Putamen (tissue), 1 donor: ENCODE data around the gene SLC9A3.
A peak's percentile ranks its signal among the peaks of the same experiment; 100 is the strongest.

ENCODE experiments used
- DNase-seq: peaks from one replicate; pipeline ENCODE4 v3.0.0-alpha.2; 2016; ENCODE audit warnings: low spot score

The SLC9A3 gene

DNA sequence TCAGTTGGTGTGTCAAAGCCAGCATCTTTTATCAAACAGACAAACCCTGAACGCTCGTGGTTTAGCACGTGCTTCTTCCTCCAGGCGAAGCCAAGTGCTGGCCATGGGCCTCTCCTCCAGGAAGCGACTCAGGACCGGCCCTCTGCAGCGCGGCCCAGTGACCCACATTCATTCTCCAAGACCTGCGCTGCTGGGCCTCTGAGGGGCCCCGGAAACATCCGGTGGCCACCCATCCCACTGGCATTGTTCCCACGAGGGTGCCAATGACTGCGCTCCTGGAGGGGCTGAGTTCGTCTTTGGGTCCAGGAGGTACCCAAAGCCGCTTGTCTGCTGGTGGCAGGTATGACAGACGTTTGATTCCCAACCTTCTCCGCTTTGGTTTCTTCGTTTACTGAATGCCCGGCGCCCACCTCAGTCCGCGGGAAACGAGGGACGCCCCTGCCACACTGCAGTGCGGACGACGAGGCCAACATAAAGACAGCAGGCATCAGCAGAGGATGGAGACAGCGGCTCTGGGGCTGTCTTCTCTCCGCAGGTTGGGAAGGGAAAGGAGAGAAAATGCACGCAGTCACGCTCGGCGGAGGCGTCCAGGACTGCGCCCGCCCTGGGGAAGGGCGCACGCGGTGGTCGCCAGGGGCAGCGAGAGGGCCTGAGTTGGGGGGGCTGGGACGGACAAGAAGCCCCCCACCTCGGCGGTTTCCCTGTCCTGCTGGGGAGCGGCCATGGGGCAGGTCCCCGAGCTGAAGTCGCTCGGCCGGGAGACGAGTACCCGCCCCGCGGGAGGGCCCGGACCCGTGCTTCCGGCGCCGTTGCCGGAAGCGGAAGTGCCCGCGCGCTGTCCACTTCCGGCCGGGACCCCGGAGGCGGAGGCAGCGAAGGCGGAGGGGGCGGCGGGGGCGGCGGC, 81.7 kb downstream of the SLC9A3 start, which contains the start of gene EXOC3:
Gene EXOC3, plus strand, starts transcription at position 842 of the 904 bp plus-strand sequence. CDS start 3,030 bp downstream, outside the sequence.
- DNase-seq = peak; percentile 71

DNA sequence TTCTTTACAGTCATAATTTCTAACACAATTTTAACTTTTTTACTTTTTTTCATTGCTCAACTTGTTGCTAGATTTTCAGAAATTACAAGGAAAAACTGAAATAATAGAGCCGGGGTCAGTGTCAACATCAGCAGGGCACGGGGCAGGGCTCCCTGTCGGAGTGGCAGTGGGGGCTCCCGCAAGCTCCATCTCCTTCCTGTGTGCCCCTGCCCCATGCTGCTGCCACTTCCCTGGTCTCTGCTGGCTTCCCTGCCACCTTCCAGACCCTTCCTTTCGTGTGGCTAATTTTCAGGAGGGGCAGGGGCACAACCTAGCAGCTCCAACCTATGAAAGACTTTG, 82.3 kb downstream of the SLC9A3 start:
- no peak for DNase-seq

DNA sequence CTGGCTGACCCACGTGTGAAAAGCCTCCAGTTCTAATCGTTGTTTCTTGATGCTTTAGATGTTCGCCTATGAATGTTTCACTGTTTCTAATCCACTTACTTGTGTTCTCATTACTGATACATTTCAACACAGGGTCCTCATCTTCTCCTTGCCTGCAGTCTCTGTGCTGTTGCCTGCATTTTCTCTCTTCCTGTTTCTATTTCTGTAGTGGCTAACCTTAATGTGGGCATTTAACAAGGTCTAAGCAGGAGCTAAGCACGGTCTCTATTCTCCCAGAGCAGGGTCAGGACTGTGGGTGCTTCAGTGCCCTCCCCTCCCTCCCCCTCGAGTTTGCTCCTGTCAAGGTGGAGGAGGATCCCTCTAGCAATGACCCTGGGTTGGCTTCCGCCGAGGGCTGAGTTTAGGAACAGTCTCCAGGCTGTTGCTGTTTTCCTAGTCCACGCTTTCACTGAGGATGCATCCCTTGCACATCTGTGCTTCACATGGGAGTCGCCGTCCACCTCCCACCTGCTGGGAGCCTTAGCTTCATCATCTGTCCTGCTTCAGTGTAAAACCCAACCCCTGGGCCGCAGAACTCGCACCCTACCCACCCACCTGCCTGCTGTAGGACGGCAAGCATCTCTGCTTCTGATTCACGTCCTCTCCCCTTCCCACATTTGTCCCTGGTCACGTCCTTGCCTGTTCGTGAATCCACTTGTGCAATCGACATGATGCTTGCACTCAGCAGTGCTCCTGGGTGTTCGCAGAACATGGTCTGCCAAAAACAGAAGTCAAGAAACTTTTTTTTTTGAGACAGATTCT, 83.6 kb downstream of the SLC9A3 start:
- DNase-seq = no peak

DNA sequence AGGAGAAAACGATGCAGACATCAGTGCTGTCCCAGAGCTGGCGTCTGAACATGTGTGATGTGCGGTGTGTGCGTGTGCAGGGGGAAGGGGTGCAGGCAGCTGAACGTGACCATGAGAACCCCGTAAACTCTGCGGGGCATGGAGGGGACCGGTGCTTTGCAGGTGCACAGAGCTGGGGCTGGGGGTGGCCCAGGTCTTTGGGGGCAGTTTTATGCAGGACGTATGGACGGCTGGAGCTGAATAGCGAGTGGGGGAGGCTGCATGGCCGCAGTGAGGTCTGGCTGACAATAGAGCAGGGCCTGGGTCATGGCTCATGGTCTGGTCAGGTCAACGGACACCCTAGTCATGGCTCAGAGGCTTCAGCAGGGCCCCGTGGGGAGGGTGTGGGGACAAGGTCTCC, 84.6 kb downstream of the SLC9A3 start:
- no peak for DNase-seq

DNA sequence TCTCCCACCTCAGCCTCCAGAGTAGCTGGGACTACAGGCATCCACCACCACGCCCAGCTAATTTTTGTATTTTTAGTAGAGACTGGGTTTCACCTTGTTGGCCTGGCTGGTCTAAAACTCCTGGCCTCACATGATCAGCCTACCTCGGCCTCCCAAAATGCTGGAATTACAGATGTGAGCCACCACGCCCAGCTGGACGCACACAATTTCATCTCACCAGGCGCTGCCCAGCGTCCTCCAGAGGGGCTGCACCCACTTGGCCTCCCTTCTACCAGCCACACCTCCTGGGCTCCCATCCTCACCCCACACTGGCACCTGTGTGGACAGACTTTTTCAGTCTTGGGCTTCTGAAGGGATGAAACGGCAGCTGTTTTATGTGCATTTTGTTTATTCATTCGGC, 85.1 kb downstream of the SLC9A3 start:
- no peak for DNase-seq

DNA sequence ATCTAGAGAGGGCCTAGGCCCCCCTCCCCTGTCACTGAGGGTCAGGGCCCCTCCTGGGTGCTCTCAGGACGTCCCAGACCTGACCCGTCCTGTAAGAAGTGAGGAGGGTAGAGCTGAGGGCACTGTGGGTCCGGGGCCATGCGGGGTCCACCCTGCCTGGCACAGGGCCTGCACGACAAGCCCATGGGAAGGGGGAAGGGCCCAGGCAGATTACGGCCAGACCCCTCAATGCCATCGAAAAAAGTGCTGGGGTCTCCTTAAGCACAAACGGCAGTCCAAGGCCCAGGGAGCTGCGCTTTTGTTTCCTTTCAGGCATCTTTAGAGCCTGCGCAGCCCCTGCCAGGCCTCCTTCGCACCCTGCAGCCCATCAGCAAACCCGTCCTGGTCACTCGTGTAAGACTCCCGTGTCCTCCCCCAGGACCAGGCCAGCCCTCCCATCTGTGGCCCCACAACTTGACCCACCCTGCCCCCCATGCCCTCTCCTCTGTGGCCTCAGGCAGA, 85.7 kb downstream of the SLC9A3 start:
- DNase-seq = no peak

DNA sequence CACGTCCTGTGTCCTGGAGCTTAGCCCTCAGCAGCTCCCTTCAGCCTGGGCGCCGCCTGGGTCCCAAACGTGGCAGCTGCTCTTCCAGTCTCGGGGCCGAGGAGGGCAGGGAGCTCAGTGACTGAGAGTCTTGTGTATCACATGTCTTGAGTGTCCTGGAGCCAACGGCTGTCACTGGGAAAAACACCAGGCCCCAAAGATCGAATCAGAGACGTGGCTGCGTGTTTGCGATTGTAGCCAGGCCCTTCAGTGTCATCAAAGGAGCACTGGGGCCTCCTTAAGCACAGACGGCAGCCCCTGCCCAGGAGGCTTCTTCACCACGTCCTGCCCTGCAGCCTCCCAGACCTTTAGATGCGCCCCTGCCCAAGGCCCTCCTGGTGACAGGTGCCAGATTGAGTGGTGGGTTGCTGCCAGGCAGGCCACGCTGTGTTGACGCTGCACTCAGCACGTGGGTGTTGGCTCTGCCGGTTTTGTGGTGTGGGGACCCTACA, 86.9 kb downstream of the SLC9A3 start:
- no peak for DNase-seq

DNA sequence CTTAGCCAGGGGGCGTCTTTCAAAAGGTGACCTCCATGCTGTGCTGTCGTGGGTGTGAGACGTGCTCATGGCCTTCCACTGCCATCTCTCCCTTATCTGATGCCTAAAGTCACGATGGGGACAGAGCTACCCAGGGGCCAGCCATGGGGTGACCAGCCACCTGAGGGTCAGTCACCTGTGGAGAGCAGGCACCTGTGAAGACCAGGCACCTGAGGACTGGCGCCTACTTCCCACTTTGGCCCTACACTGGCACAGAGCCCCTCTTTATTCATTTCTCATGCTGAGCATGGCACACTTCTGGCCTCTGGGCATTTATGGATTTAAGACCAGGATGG, 87.6 kb downstream of the SLC9A3 start:
- DNase-seq = no peak

DNA sequence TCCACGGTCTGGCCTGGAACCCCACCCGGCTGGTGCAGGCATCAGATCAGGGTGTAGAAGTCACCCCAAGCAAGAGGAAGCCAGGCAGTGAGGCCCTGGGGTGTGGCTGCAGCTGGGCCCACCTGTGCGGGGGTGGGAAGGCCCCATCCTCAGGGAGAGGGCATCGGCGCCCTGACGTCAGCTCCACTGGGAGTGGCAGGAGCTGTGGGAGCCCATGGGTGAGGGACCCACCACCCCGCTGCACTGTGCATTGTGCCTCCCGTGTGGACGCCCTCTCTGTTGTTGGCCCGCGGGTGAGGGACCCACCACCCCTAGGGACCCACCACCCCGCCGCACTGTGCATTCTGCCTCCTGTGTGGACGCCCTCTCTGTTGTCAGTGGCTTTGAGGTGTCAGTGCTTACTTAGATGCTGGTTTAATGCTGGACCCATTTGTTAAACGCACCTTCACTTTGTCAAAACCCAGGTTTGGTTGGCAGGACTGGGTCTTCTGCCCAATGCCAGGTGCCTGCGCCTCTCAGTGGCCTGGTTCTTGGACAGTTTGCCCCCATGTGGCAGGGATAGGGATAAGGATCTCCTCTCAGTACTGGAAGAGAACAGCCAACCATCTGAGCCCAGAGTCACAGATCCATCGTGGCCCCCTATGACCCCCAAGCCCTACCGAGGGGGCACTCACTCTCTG, 88.1 kb downstream of the SLC9A3 start:
- no peak for DNase-seq

DNA sequence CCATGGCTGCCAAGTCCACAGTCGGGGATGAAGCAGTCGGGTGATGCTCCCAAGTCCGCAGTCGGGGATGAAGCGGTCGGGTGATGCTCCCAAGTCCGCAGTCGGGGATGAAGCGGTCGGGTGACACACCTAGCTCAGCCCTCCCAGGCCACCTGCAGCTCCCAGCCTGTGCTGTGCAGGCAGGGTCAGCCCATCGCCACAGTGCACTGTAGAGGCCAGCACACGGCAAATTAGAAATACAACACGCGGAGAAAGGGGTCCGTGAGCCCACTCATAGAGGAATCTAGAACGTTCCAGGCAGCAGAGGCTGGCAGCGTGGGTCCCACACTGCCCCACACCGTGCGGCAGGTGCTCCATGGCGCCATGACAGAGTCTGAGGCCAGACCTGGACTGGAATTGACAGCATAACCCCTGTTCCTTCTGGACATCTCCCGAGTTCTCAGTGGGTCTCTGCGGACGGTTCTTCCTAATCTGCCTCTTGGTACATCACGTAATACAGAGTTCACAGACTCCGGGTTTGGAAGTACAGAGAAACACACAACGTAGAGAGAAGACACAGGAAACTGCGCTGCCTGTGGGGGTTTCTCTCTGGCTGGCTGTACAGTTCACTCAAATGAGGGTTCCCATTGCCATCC, 89.0 kb downstream of the SLC9A3 start:
- no peak for DNase-seq

DNA sequence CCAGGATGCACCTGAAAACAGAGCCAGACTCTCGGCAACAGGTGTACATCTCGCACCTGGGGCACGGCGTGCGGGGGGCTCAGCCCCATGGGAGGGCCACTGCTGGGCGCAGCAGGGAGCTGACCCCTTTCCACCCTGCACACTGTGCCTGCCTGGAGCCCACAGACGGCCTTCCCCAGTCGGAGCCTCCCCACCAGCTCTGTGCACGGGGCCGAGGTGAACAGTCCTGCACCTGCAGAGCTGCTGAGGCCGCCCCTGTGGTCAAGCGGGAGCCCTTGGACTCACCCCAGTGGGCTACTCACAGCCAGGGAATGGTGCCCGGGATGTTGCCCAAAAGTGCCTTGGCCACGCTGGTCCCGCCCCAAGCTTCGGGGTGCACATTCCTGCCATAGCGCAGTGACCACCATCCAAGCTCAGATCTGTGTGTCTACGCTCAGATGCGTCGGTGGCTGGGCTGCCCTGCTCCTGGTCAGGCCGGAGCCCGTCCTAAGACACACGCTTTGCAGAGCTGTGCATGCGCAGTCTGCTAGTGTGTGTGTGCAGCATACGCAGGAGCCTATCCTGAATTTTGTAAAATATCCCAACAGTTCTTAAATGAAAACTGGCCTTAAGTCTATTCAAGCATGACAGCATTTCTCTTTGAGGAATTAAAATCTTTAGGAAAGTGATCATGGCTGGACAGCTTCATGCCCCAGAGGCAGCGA, 89.7 kb downstream of the SLC9A3 start:
- no peak for DNase-seq

DNA sequence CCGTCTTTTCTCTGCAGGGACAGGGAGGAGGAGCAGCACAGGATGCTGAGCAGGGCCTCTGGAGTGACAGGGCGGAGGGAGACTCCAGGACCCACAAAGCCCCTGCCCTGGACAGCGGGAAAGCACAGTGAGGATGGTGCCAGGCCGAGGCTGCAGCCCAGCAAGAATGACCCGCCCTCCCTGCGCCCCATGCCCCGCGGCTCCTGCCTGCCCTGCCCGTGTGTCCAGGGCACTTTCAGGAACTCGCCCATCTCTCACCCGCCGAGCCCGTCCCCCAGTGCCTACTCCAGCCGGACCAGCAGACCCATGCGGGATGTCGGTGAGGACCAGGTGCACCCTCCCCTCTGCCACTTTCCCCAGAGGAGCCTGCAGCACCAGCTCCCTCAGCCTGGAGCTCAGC, 90.4 kb downstream of the SLC9A3 start:
- DNase-seq = no peak

DNA sequence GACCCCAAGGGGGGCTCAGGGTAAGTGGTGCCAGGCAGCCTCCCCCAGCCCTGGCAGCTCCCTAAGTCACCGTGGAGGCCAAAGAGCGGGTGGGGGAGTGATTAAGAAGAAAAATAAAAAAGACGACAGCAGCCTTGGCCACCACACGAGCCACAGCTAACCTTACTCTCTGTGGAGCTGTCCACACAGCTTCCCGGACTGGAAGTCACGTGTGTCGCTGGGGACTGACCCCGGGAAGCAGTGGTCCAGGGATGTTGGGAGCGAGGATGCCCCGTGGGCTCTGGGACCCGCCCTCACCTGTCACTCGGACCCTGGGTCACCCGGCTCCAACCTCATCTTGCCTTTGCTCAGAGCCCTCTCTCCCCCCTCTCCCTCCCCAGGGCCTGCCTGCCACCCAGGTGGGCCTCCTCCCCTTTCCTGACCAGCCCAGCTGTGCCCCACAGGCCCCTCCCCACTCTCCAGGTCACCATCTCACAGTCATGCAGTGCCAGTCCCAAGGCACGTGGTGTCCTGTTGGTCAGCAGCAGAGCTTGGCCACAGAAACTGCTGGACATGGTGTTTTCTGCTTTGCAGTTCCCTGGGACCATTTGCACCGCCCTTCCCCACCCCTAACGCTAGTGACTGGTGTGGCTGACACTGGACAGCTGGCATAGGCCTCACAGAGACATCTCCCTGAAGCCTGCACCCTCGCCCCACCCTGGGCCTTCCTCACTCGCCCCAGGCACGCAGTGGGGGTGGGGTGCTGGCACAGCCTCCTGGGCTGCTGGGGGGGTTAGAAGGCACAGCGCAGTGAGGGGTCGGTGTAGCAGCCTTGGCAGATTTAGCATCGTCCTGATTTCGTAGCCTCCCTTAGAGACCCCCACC, 91.1 kb downstream of the SLC9A3 start:
- no peak for DNase-seq

DNA sequence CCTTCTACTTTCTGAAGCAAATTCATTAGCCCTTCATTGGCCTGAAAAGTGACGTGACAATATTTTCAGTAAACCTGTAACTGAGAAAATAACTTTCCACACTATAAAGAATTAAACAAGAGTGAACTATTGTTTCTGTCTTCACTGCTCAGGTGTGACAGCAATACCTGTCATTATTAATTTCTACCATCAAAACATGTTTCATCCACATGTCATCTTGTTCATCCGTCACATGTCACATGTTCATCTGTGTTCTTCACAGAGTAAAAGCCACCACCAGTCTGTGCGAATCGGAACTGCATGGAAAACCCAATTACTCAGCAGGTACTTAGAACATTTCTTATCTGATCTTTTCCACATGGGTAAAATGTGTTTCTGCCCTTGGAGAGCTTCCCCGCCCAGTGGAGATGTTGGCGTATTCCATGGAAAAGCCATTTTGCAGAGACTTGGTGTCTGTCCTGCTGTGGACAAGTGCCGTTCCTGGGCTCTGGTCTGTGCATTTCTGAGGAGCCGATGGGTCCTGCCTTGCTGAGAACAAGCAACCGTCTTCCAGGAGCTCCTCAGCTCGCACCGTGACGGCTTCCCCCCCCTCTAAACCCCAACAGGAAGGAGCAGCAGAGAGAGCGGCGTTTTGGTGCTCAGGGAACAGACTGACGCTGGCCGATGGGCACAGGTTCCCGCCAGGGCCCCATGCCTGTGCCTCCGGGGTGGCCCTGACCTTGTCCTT, 91.9 kb downstream of the SLC9A3 start:
- no peak for DNase-seq

DNA sequence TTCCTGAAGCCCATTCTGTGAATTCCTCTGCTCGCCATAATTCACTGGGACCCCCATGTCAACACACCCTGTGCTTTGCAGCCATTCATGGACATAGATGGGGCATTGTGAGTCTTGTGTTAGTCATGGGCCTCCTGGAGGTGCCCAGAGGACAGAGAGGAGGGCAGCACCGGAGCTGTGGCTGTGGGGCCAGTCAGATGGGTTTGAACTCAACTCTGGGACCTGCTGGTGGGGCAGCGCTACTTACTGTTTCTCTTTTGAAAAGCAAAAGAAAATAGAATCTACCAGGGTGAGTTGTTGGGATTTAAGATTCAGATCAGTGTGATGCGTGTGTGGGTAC, 92.6 kb downstream of the SLC9A3 start:
- DNase-seq = no peak

DNA sequence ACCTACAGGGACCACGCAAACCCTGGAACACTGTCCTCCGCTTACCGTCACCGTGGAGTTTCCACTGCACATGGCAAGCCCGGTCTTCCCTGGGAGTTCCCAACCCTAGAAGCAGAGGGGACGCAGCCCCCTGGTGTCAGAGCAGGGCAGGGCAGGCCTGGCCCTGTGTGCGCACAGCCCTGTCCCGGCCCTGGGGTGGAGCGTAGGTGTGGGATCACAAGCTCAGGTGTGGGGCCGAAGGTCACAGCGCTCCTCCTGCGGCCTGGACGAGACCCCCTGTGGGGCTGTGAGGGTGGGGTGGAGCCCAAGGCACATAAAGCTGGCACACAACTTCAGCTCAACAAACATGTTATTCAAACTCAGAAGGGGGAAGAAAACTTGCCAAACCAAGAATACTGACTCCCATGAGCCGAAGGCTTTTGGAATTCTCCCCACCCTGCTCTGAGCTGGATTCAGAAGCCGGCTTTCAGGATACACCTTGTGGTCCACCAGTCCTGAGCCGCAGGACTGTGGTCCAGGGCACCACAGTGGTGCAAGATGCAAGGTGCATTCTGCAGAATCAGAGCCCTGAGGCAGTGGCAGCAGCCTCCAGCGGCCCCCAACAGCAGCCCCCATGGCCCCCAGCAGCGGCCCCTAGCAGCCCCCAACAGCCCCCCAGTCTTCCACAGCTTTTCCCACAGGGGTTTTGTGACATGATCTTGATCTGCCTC, 93.1 kb downstream of the SLC9A3 start:
- no peak for DNase-seq

DNA sequence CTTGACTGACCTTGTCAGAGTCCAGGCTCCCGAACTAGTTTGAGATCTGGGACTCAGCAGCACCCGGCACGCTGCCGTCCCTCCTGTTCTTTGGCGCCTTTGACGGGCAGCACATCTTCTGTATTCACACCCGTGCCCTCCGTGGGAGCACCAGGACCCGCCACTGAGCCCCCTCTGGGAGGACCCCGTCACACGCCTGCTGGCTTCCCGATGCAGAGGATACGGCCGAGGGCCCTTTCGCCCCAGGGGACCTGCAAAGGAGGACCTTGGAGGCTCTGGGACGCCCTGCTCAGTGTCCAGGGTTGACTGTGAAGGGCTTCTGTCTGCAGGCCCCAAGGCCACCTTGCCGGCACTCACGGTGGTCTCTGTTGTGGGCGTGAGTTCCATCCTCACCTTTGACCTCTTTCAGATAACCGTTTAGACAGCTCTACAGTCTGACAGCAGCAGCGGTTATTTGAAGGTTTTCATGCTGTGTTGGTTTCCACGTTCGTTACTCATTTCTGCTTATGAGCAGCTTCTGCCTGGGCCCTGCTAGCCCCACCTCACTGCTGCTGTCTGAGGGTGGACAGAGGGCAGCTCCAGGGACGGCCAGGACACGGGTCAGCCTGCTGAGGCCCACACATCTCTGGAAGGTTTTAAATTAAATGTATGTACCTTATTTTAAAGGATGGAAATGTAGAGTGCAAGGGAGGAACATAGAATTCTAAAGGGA, 93.9 kb downstream of the SLC9A3 start:
- no peak for DNase-seq

DNA sequence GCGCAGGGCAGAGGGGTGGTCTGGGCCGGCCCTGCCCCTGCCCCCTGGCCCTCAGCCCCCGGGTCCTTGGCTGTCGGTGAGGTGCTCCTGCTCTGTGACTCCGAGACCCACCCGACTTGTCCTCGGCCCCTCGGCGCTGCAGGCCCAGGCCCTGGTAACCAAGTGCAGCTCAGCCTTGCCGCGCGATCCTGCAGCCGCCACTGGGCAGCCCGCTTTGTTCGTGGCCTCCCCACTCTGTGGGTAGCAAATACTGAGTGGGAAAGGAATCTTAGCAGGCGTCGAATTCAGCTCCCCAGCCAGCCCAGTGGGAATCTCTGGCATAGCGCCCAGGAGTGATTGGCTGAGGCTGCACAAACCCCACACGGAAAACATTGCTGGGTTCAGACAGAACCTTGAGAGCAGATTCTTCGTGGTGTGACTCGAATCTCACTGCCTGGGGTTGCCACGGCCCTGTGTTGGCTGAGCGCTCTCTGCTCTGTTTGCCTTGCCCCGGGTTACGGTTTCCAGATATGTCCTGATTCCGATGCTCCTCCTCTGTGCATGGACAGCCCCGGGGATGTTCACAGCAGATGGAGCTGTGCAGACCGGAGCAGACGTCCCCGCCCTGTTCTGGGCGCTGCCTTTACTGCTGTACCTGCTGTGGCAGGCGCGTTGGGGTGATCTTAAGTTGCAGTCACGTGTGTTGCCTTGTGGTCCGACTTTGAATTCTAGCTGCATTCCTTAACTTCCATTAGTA, 94.6 kb downstream of the SLC9A3 start:
- DNase-seq = no peak
